Activated CD4-positive, alpha-beta T cell treated with anti-CD3 and anti-CD28 coated beads, Interleukin-2, amount 50 U/mL, for 48 hours (primary cell): ENCODE measurements around the gene ELL2.
A peak's percentile ranks its signal among the peaks of the same experiment; 100 is the strongest.

Experiments
- DNase-seq, 2 experiments: peaks; one replicate each; pipeline ENCODE4 v3.0.0-alpha.2; 2020

The ELL2 gene

DNA sequence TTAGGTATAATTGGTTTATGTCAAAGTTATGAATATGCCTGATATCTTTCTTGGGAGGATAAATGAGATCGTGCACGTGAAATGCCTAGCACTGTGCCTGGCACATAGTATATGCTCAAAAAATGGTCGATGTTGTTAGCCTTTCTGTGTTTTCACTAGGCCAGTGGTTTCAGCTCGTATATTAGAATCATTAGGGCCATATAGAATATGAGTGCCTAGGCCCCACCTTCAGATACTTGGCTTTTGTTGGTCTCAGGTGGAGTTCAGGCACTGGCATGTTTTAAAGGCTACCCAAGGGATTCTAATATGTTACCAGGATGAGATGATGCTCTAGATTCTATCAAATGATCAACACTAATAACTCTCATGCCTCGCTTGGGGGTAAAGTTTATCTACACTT lies 56.8 kb downstream of the ELL2 start:
- DNase-seq, result no peak

DNA sequence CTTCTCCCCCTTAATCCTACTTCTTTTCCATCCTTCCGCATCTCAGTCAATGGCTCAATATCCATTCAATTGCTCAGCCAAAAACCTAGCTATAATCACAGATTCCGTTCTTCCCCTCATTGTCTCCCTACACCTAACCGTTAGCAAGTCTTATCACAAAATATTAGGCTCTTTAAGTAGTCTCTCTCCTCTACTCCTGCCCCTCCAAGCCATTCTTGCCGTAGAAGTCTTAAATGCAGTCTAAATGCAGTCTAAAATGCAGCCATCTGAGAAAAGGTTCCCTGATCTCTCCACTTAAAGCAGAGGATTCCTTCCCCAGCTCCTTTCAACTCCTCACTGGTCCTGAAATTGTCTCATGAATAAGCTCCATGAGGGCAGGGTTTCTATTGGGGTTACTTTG lies 57.8 kb downstream of the ELL2 start:
- DNase-seq, result no peak

DNA sequence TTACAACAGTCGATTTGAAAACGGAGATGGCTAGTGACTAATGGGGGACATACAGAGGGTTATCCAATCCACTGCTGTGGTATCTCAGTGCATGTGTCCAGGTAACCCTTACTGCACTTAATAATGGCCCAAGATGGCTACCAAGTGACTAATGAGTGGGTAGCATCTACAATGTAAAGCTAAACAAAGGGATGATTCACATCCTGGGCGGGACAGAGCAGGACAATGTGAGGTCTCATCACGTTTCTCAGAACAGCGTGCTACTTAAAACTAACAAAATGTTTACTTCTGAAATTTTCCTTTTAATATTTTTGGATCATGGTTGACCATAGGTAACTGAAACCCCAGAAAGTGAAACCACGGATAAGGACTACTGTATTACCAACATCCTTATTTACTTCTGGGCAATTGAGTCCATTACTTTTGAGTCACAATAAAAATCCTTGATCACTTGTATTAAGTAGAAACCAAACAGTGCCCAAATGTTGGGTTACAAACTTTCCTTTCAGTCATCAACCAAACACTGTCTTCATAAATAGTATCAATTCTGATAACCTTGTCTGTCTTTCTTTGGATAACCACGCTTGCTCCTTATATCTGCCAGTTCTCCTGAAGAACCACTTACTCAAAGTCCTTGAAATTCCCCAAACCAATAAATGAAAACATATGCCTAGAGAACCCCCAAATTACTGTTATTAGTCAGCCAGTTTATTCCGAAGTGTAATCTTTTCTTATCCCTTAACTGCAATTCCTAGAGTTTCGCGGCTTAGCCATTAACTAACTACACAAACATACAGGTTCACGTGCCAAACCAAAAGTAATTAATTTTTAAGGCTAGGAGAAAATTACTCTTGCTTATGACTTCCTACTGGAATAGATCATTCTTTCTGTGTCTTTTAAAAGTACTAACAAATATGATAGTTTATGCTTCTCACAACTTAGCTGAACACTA lies 59.7 kb downstream of the ELL2 start:
- DNase-seq, result peak in 1 of 2 experiments; percentile 11

DNA sequence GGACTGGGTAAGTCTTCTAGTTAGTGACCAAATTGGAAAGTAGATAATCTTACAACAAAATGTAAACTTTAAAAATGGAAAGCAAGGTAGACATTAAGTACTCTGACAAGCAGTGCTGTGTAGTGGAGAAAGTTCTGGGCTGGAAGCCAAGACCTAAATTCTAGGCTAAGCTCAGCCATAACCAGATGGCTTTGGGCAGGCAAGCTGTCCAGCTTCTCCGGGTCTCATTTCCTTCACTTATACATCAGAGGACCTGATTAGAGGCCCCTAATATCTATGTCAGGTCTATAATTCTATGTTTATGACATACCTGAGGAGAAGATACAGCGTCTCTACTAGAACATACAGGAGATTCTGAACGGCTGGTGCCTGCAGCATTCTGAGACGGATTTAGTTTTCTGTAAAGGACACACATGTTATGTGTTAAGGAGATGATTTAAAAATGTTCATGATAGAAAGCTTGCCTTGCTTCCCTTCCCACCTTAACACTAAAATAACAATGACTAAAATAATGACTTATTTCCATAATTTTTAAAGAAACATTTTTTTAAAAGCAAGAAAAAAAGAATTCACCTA lies 61.2 kb downstream of the ELL2 start:
- DNase-seq, result no peak

- DNase-seq, result no peak
These were observed 61.8 kb downstream of the ELL2 start for GRCh38 chr5:95899829-95900228.

DNA sequence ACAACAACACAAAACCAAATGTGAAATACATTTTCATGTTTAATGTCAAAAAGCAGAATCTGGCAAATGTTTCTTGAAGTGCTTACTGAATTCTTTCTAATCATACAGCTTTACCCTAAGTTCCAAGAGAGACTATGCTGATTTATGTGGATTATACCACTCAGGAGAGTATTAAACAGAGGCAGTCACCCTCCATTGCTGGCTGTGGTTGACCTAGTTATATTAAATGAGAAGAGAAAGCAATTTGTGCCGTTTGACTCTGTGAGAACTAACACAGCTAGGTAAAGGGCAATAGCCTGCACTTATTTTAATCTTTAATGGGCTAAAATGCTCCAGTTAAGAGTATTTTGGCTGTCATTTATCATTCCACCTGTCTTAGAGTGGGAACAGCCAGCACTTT lies 62.6 kb downstream of the ELL2 start:
- no peak for DNase-seq

GRCh38 chr5:95895771-95896170 lies 65.9 kb downstream of the ELL2 start:
- no peak for DNase-seq

- DNase-seq, result no peak
These were observed 66.4 kb downstream of the ELL2 start for GRCh38 chr5:95895251-95895650.

DNA sequence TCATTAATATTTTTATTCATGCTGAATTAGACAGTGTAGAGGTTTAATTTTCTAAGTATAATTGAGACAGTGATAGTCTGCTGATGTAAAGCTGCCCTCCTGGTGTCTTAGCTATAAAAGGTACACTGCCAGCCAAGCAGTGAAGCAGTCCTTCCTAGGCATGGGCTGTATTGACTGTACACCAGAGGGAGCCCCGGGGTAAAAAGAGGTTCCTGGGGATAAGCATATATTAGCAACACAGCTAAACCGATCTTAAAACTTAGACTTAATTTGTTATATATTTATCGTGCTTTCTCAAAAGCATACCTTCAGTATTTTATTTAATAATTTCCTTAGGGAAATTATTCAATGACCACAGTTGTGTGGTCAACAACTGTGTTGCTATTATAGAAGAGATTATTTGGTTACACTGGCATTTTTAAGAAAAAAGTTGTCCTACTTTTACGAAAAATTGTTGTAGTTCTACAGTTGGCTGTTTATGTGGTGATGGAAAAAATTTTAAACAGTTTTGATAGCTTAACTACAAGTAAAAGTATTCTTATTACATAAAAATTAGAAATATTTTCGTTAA lies 68.8 kb downstream of the ELL2 start:
- no peak for DNase-seq

DNA sequence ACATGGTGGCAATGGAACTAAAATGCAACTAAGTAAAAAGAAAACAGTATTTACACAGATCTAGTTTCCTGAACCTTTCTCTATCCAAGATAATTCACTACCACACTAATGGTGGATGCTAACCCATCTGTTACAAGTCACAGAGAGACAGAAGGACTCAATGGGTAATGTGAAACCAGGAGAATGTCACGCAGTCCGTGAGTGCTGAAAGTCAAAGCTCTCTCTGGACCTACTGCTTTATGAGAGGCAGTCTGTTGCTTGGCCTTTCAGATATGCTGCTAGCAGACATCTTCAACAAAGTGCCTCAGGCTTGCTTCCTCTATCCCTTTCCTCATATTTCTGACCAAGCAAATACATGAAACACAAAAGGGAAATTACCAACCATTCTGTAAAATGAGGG lies 70.2 kb downstream of the ELL2 start:
- no peak for DNase-seq

DNA sequence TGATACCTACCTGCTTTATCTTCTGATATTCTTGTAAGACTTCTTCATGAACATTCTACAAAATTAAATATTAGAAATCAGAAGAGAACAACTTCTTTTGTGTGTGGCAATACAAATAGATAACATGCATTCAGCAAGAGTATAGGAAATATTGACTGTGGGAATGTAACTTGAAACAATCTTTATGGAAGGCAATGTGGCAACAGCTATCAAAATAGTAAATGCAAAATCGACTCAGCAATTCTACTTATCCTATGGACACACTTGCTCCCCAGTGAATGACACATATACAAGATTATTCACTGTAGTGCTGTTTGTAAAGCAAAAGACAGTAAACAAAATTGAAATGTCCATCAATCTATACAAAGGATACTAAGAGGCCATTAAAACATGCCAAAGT lies 72.6 kb downstream of the ELL2 start:
- no peak for DNase-seq

GRCh38 chr5:95887977-95888376 lies 73.7 kb downstream of the ELL2 start:
- no peak for DNase-seq

- DNase-seq, result no peak
These were observed 75.2 kb downstream of the ELL2 start for GRCh38 chr5:95886340-95887044.

GRCh38 chr5:95884511-95884910 lies 77.1 kb downstream of the ELL2 start:
- DNase-seq, result no peak

- DNase-seq, result no peak
These were observed 77.7 kb downstream of the ELL2 start for GRCh38 chr5:95884017-95884325.

- no peak for DNase-seq
These were observed 78.2 kb downstream of the ELL2 start for GRCh38 chr5:95883185-95884016.

GRCh38 chr5:95881833-95882232 lies 79.8 kb downstream of the ELL2 start:
- DNase-seq, result no peak

DNA sequence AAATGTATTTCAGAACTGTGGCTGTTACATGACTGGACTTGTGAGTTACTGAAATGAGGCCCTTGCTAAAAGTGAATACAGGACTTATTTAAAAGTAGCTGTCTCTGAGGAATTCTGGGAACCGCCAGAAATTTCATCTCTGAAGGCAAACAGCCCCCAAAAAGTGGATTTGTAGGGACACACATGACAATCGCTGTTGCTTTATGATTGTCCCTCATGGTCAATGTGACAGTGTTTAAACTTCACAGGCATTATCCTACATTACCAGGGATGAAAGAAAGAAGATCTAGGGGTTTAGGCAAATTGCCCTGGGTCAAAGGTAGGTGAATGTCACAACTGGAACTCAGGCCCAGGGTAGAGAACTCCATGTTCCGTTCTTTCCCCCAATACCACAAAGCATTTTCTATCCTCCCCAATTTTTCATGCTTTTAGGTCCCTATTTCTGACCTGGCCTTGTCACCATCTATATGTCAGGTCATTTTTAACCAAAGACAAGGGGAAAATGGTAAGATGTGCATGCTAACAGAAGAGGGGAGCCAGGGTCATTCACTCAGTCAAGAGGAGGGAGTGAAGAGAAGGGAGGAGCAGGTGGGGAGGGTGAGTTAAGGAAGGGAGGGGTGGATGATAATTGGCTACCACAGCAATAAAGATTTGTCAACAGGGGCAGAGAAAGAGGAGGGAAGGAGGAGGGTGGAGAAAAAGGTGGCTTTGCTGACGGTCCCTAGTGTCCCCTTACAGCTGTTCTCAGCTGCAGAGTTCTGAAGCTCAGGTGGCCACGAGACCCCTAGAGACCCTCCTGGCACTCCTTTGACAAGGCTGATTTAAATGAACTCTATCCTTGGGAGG lies 81.3 kb downstream of the ELL2 start:
- no peak for DNase-seq

DNA sequence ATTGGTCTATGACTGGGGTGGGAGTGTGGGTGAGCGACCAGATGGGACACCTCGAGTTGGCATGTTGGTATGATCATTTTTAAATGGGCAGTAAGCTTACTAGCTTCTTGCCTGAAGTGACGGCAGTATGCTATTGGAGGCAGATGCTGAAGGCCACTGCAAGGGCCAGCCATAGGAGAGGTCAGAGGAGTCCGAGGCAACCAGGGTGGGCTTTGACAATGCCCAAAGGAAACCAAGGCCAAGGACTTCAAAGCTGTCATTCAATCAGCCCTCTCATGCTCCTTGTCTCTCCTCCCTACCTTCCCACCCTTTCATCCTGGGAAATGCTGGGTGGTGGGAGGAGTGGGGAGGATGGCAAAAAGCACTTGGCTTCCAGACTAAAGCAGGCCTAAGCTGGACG lies 82.0 kb downstream of the ELL2 start:
- DNase-seq, result no peak

GRCh38 chr5:95878417-95879323 lies 83.0 kb downstream of the ELL2 start:
- no peak for DNase-seq

DNA sequence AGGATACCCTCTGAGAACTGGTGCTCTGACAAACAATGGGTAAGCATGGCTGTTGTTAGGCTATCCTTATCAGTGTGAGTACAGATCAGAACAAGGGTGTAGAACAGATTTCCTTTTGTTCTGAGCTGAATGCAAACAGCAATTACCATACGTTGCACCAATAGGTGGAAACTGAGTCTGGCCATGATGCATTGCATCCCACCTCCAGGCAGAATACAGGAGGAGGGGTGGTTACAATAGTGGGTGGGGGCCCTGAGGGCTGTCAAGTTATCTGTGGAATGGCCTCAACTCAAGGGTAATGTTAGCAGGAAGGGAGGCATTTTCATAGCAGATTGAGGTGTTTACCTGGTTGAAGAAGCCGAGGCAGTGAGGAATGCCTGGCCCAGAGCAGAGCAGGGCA lies 84.9 kb downstream of the ELL2 start:
- DNase-seq, result no peak
